ENCODE data around the gene RNF182. TPM values are rescaled to one million over a fixed set of nuclear protein-coding genes. Genes with fewer than 3 reads are reported as not detected.

RNF182 gene
- total and polyA plus RNA-seq, 7 donors: 0.01 to 0.09 (median 0.04) TPM; not detected in 3

- H3K36me3 ChIP-seq (ENCODE audit: insufficient read depth in 1 of 2, low read depth in 1 of 2): no peaks in the 10 kb centered on the region
- no peak overlapping the region for H3K27ac ChIP-seq
- no peaks in the 10 kb centered on the region for H3K4me1 ChIP-seq
- DNase-seq (no peak), ATAC-seq (no peak)
- H3K9me3 ChIP-seq: no peaks in the 10 kb centered on the region
- WGBS, 3 donors: 48 to 50% (median 49%) methylated on average over 8 of the region's 8 CpGs
- no peak for TF ChIP-seq CTCF (IDR thresholded peaks at IDR 0.05)
- intact Hi-C loops (cut with DNase I): no loop called here
- H3K27me3 ChIP-seq (ENCODE audit: insufficient read depth in 3 of 3, low read length in 2 of 3): peaks cover 0 to 12% (median 0%) of the 10 kb centered on the region in 3 donors
- no peak overlapping the region for H3K4me3 ChIP-seq
These were observed 103.9 kb downstream of the RNF182 start for GRCh38 chr6:14028631-14029030.

- DNase-seq (no peak), ATAC-seq (no peak)
- H3K9me3 ChIP-seq: no peaks in the 10 kb centered on the region
- H3K4me3 ChIP-seq: no peak overlapping the region
- no peak for TF ChIP-seq CTCF (IDR thresholded peaks at IDR 0.05)
- intact Hi-C loops (cut with DNase I): no loop called here
- no peak overlapping the region for H3K27ac ChIP-seq
- no peaks in the 10 kb centered on the region for H3K4me1 ChIP-seq
- no peaks in the 10 kb centered on the region for H3K36me3 ChIP-seq (ENCODE audit: insufficient read depth in 1 of 2, low read depth in 1 of 2)
- H3K27me3 ChIP-seq (ENCODE audit: insufficient read depth in 3 of 3, low read length in 2 of 3): peaks cover 0 to 19% (median 0%) of the 10 kb centered on the region in 3 donors
- 92 to 96% (median 94%) methylated on average over 6 of the region's 6 CpGs for WGBS, 3 donors
These were observed 104.9 kb downstream of the RNF182 start for GRCh38 chr6:14029605-14030004.

Other genes with a start within 250 kb of the RNF182 start
- 10 to 100 TPM; 52.9 to 72.6 (median 58.2) TPM for gene RANBP9, start 213.1 kb upstream of the RNF182 start, total RNA-seq
- 10 to 100 TPM; 22.3 to 64.2 (median 37.3) TPM for gene RANBP9, start 213.1 kb upstream of the RNF182 start, polyA plus RNA-seq
- gene MCUR1, start 110.4 kb upstream of the RNF182 start, total RNA-seq: 10 to 100 TPM; 20.5 to 31.9 (median 23.2) TPM
- 10 to 100 TPM; 17.9 to 20.1 (median 18.0) TPM for gene MCUR1, start 110.4 kb upstream of the RNF182 start, polyA plus RNA-seq
- gene CD83, start 192.8 kb downstream of the RNF182 start, total RNA-seq: 1 to 10 TPM in 3 of 4 donors, under 1 TPM in 1; 0.46 to 2.1 (median 1.4) TPM
- under 1 TPM; 0.10 to 0.71 (median 0.27) TPM for gene CD83, start 192.8 kb downstream of the RNF182 start, polyA plus RNA-seq

Measured in psoas muscle (tissue), 8 donors.